Lung microvascular endothelial cell (primary cell): Measurements from ENCODE around the gene KLHL35. TPM values are rescaled to one million over a fixed set of nuclear protein-coding genes. Genes with fewer than 3 reads are reported as not detected.

Experiments
- DNase-seq, 2 donors: peaks; one replicate each; pipeline versions ENCODE4 v3.0.0 to v3.0.0-alpha.2; 2010; ENCODE audit warnings: low read depth in 2 of 2
- total RNA-seq: library from RNA; depleted of rRNA; stranded (reverse); fragments of >200 nt; gene quantifications from 2 replicates; pipeline ENCODE4 v1.2.1, GENCODE V29; 2014

Gene KLHL35
- total RNA-seq, 1 donor from 2014 or later, result 1.6 TPM

DNA sequence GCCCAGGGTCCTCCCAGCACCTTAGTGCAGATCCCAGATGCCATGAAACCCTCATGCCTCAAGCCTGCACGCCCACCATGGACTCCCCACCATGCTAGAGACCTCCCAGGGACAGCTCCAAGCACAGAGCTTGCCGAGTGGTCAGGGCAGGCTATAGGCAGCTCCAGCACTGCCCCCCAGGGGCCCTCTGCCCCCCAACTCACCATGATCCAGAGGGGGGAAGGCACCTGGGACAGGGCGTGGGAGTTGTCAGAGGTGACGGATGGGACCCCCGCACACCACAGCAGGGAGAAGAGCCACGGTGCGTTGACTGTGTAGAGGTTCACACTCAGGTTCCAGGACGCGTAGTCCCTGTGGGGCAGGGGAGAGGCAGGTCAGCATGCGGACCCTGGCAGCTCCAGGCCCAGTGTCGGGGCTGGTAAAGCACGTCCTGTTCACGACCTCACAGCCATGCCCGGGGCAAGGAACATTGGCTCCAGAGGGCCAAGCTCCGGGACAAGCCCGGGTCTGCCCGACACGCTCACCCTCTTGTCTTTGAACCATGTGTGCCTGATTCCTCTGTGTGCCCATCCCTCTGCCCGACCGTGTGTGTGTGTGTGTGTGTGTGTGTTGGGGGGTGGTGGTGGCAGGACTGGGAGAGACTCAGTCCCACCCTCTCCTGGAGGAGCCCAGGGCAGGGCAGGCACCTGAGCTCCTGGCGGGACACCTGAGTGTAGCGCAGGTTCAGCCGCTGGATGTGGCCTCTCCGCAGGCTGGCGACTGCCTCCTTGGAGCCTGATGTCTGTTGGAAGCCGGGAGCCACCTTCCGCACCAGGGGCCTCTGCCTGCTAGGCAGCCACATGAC lies 8.2 kb upstream of the KLHL35 start:
- no peak for DNase-seq

DNA sequence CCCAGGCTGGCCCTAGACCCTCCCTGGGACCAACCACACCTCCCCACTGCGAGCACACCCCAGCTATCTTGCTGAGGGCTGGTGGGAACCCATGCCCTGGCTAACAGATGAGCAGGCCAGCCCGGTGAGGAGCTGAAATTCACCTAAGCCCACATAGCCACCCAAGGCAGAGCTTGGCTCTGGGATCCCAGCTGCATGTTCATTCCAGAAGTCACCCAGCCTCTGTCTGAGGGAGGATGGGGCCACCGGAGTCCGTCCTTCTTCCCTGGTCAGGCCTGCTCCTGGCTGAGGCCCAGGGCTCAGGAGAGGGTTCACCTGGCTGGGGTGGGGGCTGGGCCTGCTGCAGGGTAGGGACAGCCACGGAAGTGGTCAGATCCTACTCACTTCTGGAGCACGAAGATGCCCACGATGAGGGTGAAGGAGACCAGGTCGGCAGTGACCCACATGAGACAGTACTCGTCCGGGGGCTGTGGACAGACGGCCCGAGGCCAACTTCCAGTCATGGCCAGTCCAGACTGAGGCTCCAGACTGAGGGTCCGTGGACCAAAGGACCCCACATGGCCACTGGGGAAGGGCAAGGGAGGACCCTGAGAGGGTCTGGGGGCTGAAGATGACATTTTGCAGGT lies 6.6 kb upstream of the KLHL35 start:
- no peak for DNase-seq

DNA sequence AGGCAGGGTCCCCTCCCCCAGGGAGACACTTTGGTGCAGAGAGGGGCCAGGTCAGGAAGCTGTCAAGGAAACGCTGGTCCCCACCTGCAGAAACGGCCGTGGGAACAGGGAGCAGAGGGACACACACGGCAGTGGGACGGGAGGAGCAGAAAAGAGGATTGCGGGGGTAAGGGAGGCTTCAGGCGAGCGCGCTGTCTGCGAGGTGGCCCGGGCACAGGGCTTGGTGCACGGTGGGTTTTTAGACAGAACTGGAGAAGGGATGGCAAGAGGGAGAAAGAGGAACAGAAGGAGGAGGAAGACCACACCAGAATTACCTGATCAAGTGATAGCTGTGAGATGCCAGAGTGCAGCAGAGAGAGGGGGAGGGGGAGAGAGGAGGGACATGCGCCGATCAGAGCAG lies 6.0 kb upstream of the KLHL35 start:
- DNase-seq, result no peak

DNA sequence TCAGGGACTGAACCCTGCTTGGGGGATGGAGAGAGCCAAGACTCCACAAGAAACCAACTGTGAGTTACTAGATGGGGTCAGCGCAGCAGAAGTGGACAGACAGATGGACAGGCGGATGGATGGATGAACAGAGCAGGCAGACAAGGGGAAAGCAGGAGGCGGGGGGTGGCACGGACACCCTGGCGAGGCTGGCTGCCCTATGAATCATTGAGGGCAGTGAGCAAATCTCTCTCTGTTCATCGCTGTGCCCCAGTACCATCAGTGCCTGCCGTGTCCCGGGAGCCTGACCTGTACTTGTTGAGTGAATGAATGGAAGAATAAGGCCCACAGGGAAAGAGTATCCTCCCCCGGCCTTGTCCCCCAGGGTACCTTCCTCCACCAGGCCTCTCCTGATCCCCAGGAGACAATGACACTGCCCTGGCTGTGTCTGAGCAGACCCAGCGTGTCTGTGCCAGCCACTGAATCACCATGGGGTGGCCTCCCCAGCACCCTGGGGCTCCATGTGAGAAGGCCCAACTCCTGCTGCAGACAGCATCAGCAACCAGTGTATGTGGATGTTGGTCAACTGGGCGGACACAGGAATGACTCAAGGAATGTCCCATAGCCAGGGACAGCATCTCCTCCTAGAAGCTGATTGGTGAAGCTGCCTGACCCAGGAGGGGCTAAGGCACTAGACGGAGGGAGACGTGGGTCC lies 5.1 kb upstream of the KLHL35 start:
- DNase-seq, result no peak

DNA sequence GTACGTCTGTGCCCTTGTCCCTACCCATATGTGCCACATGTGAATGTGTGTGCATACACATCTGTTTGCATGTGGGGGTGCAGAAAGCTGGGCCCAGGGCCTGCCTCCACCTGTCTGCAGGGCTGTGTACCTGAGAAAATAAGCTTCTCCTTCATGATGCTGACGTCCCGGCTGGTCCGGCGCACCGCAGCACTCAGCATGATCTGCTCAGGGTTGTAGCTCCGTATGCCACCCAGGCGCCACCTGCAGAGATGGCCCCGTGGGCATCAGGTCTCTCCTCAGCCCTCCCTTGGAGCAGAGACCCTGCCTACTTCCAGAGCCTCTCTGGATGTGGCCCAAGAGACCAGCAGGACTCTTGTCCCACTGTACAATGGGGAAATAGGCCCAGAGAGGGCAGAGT lies 3.8 kb upstream of the KLHL35 start:
- no peak for DNase-seq

DNA sequence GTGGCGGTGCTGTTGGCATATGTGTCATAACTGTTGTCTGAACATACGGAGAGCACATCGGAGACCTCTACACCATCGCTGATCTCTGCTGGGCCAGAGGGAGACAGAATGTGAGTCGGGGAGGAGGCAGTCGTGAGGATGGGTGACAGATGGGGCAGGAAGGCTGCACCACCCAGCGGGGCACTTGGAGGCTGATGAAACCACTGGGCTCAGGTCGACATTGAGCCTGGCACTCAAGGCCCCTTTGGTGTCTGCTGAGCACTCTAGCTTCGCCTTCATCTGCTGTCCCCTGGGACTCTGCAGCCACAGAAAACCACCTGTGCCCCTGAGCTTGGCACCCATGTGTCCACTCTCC lies 2.5 kb upstream of the KLHL35 start:
- DNase-seq, result no peak

DNA sequence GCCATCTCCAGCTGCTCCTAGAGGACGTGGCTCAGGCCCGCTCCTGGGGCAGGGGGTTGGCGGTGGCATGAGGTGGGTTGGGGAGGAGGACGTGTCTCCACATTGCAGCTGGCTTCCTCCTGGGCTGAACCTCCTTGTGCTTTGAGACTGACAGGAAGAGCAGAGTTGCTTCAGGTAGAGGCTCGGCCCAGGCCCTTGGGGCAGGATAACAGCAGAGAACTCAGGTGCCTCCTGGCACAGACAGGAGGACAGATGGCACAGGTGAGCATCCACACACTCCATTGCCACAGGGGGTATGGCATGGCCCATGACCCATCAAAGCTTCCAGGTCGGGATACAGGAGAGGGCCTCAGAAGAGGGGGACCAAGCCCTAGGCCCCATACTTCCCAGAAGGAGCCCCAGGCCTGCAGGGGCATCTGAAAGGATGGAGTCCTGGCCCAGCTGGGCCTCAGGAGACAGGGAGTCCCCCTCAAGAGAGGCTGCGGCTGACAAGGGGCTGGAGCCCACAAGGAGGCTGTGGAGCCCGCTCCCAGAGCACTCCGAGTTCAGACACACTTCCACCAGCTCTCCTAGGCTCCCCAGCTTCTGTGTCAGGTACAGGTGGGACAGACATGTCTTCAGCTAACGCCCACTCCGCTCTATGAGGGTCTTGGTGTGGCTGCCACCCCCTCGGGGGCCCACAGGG lies 2.0 kb upstream of the KLHL35 start:
- no peak for DNase-seq

DNA sequence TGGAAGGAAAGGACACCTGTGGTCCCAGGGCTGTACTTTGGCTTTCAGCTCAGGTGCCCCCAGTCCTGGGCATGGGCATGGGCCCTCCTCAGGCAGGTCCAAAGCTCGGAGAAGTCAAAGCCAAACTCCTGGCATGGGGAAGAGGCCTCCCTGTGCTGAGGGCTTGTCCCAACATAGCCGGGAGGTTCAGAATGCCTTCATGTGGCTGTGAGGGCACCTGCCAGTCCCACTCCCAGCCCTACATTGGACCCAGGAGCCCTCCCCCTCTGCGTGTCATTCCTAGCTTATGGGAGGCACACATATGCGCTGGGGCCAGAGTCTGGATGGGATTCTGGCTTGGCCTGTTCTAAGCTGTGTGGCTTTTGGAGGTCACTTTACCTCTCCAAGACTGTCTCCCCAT lies 1.0 kb upstream of the KLHL35 start:
- no peak for DNase-seq

DNA sequence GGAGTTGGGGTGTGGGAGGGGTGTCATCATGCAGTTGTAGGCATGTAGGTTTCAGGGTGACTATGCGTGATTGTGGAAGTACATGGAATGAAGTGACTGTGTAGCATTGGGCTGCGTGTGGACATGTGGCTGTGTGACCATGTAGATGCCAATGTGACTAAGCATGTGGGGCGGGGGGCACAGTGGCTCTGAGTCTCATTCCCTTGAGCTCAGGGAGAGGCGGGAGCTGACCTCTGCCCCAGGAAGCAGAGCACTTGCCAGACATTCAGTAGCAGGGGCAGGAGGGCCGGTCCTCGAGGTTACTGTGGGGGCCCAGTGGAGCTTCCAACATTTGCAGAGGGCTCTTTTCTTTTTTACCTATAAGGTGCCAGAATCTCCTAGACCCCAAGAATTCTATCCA lies 440 bp upstream of the KLHL35 start:
- no peak for DNase-seq

DNA sequence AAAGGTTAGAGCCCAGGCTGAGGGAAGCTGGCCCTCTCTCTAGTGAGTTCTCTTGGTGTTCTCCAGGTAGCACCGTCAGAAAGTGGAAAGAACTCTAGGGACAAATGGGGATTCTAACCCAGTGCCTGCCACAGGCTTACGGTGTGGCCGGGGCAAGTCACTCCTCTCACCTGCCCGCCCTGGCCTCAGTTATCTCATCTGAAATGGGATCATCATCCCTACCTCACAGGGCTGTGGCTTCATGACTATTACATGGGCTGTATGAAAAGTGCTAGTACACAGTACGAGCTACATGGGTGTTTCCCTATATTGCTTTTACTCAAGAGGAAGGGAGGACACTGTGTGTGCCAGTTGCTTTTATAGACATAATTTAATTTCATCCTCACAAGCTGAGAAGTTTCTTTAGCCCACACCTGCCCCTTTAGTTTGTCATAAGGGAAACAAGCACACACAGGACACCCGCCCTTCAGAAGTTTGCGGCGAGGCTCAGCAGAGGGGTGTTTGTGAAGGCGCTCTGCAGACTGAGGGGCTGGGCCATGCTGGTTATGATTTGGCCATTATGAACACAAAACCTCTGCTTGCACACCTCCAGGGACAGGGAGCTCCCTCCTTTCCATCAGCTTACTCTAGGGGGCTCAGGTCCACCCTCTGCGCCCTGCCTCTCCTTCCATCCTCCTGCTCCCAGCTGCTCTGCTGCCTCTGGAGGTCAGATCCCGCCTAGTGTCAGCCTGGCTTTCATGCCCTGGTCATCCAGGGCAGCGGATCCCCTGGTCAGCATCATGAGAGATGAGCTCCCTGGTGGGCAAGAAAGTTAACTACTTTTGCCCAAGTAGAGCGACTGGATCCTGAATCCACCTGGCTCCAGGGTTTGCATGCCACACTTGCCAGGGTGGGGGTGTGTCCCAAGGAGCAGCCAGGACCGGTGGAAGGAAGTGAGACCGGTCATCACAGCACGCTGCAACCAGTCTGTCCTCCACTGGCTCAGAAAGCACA lies 1.2 kb downstream of the KLHL35 start:
- DNase-seq, result no peak

DNA sequence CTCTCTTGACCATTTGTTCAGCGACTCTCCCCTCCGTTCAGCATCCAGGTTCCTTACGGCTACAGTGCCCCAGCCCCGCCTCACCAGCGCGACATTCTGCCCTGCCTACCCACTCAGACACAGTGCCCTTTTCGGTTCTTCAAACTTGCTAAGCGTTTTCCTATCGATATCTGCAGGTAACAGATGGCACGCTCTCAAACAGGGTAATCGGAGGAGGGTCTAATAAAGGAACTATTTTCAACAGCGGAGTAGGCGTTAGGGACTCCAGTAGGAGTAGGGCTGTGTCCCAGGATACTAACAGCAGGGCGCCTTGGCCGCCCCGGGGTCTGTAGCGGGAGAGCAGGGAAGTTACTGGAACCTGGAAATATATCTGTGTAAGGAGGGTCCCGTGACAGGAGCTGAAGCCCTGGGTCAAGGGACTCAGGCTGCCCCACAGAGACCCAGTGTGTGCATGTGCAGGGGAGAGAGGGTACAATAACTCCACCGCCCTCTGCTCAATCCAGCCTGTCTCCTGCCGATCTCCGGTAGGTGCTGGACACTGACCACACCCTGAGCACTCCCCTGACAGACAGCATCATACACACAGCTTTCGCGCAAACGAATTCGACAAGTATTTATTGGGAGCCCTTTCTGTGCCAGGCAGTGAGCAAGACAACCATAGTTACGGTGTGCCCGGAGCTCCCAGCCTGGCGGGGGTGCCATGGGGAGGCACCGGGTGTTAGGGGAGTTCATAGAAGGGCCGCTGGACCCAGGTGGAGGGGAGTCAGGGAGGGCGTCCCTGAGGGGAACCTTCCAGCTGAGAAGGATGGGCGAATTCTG lies 2.1 kb downstream of the KLHL35 start:
- no peak for DNase-seq

DNA sequence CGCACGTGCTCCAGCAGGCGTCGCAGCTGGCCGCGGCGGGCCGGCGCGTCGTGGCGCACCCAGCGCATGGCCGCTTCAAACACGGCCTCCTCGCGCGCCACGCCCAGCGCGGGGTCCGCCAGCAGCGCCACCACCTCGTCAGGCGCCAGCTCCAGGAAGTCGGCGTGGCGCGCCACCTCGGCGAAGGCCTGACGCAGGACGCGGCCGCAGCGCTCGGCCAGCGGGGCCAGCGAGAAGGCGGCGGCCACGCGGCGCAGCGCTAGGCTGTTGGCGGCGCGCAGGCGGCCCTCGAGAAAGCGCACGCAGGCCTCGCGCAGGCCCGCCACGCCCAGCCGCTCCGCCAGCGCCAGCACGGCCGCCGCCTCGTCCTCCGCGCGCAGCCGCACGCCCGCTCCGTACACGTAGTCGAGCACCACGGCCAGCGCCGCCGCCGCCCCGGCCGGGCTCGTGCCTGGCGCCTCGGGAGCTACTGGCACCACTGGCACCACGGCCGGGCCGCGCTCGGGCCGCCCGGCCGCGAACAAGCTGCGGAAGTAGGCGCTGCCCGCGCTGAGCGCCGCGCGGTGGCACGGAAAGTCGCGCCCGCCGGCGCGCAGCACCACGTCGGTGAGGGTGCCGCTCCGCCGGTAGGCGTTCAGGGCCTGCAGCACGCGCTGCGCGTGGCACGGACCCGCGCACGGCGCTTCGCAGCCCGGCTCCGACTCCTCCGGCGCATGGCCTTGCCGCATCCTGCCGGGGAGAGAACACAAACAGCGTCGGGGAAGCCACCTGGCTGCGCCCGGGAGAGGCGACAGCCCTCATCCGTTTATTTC lies 2.9 kb downstream of the KLHL35 start:
- peak; percentile 77 to 80 for DNase-seq

DNA sequence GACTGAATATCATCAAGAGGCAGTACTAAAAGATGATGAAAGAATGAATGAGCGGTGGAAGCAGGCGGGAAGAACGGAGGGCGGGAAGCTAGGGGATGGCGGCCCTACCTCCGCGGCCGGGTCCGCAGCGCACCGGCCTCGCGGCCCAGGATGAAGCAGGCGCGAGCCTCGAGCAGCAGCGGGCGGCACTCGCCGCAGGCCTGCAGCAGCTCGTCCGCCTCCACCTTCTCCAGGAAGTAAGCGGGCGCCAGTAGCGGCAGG lies 3.4 kb downstream of the KLHL35 start:
- no peak for DNase-seq

DNA sequence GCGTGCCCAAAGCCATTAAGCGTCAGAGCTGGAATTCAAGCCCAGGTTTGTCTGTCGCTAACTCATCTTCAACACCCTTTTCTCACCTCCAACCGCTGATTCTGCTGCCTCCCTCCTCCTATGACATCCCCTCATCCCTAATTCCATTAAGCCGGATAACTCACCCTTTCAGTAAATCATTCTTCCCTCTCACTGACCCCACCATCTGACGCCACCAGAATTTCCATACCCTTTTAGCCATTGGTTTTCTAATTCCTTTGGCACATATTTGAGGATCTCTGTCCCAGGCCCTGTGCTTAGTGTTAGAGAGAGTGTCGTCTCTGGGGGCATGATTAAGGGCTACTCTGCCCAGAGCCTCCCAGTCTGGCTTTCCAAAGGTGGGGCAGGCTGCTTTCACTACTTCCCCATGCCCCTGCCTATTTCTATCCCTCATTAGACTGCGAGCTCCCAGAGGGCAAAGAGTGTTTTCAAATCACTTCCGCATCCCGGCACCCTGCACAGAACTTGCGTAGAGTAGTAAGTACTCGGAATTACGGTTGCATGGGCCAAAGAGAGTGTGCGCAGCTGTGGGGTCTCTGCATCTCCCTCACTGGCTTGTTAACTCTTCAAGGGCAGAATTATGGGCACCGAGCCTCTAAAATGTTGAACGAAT lies 3.9 kb downstream of the KLHL35 start:
- DNase-seq, result no peak

DNA sequence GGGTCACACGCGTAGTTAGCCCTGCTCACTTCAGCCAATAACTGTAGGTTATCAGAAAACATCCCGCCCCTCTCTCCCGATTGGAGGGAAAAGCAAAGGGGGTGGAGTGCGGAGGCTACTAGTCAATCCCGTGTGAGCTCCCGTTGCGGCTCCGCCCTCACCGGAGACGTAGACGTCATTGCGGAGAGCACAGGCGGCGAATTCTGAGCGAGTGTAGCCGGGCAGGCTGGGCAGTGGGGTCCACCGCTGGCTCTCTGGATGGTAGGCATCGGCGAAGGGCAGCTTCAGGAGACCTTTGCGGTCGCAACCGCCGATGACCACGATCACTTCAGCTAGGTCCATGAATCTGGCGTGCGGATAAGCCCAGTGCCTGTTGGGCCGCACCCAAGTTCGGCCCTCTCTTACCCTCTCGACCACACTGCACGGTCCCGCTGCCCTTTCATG lies 4.7 kb downstream of the KLHL35 start:
- DNase-seq, result peak; percentile 86 to 92

DNA sequence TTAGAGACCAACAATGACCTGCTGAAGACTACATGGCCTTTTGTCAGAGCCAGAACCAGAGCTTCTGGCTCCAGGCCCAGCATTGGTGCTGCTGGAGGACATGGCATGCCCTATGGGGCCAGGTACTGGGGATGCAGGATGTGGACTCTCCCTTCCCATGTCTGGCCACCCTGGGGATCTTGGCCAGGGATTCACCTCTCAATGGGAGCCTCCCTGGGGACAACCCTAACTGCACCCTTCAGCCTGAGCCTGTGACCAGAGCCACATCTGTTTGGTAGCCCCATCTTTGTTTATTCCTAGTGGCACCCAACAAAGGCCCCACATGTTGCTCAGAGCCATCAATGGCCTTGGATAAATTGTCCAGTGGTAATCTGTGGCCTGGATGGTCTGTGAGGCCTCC lies 5.8 kb downstream of the KLHL35 start:
- DNase-seq, result no peak

DNA sequence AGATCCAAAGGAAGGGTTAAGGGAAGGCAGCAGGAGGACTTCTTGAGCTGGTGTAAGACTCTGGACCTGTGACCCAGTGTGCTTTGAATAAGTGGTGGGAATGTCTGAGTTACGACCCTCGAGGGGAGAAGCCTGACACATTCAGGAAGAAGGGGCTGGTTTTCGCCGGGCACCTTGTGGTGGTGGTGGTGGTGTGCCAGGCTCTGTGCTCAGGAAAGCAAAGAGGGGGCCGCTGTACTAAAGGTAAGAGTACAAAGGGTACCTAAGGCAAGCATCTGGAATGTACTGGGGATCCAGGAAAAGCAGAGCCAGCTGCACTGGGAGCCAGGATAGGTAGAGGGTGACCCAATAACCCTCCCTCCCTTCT lies 6.3 kb downstream of the KLHL35 start:
- no peak for DNase-seq

DNA sequence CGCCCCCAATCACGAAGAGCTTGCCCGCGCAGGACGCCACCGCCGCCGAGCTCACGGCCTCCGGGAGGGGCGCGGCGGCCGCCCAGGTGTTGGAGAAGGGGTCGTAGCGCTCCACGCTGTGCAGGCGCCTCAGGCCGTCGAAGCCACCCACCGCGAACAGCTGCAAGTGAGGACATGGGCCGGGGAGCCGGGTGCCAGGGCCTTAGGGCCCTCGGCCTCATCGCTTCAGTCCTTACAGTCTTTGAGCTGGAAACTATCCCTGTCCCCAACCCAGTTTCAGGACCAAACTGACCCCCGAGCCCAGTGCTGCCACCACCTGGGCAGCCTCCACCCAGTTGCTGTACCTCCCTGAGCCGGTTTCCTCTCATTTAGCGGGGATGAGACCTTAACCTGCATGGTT lies 7.6 kb downstream of the KLHL35 start:
- peak in 1 of 2 donors; percentile 31 for DNase-seq

DNA sequence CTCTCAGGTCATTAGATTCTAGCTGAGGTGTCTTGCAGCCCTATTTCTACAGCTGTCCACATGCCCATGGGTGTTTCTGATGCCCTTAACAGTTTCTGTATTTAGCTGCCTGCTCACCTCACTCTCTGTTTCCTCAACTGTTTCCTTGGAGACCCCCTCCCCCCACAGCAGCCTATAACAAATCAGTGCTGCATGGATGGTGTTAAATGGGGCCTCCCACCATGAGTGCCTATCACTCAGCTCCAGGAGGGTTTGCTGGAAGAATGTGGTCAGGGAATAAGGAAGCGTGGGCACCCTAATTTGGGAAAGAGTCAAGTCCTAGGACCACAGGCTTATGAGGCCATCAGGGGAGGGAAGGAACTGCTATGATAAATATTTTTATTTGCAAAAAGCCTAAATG lies 8.6 kb downstream of the KLHL35 start:
- DNase-seq, result no peak
